HG02885 (cell line): Measurements from ENCODE around the gene NAV2.

Experiments
- ATAC-seq: cut with Tn5 transposase; IDR thresholded peaks from one replicate; pipeline ENCODE4 v1.9.1; 2021; ENCODE audit warnings: mild to moderate bottlenecking; ENCODE audit not compliant: unreplicated experiment, poor library complexity

Gene NAV2

DNA sequence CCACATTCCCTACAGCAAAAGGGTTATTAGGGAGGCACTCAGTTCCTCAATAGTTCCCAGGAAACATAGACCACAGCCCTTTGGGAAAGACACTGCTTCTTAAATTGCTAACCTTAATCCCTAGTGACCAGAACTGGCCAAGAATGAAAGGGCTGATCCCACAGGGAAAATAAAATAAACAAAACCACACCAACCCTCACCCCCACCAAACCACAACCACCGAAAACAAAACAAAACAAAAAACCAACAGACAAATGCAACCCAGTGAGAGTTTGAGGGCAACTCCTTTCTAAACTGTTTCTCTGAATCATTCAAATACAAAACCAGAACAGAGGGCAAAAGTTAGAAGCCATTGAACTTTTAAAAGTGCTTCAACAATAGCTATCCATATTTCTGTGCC is 57.2 kb downstream of the NAV2 start:
- ATAC-seq = no peak

DNA sequence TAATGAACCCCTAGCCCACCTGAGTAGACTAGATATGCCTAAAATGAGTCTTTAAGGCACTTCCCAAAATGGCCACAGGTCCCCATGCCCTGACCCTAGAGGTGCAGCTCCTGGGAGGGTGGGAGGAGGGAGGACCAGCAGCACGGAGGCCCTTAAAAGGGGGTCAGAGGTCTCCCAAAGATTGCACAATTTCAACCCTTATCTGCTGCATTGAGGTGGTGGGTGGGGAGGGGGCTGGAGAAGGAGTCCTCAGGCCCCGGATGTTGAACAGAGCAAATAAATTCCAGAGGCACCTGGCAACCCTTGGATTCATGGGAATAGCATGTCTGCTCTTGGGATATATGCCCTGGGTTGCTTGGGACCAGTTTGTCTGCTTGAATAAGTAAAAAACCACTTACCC is 57.6 kb downstream of the NAV2 start:
- no peak for ATAC-seq

DNA sequence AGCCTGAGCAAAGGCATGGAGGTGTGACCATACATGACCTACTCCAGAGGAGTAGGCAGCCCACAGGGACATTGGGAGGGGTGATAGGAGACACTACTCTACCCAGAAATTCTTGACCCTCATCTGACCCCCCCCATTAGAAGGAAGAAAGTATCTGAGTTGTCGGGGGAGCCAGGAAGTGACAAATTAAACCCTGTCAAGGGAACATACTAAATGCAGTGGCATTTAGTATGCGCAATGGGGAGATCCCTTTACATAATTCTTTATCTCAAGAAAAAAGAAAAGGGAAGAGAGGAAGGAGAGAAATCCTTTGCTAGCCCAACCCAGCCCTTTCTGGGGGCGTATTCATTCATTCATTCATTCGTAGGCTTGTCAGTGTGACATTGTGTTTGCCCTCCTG is 58.8 kb downstream of the NAV2 start:
- no peak for ATAC-seq

DNA sequence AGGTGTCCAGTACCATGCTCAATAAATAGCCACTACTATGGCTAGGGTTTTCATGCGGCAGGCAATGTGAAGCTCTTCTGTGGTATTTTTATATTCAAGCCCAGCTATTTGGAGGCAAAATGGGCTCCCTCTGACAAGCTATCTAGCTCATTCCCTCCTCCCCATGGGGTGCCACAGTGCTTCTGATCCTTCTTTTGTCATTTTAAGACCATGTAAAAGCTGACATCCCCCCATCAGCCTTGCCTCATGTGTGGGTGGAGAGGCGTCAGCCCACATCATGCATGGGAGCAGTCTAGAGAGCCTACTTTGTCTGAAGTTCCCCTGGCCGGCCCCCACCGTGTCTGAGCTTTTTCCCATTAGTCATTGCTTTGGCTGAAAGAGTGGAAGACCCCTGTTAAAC is 59.8 kb downstream of the NAV2 start:
- ATAC-seq = no peak

DNA sequence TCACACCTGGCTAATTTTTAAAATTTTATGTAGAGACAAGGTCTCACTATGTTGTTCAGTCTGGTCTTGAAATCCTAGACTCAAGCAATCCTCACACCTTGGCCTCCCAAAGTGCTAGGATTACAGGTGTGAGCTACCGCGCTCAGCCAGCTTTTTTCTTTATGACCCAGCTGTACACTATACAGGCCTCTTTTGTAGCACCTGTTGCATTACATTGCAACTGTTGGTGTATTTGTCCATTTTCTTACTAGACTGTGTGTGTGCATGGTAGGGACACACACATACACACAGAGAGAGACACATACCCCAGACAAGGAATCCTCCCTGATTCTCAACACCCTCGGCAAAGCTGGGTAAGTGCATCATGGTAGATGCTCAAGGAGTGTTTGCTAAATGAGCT is 61.7 kb downstream of the NAV2 start:
- ATAC-seq = no peak

DNA sequence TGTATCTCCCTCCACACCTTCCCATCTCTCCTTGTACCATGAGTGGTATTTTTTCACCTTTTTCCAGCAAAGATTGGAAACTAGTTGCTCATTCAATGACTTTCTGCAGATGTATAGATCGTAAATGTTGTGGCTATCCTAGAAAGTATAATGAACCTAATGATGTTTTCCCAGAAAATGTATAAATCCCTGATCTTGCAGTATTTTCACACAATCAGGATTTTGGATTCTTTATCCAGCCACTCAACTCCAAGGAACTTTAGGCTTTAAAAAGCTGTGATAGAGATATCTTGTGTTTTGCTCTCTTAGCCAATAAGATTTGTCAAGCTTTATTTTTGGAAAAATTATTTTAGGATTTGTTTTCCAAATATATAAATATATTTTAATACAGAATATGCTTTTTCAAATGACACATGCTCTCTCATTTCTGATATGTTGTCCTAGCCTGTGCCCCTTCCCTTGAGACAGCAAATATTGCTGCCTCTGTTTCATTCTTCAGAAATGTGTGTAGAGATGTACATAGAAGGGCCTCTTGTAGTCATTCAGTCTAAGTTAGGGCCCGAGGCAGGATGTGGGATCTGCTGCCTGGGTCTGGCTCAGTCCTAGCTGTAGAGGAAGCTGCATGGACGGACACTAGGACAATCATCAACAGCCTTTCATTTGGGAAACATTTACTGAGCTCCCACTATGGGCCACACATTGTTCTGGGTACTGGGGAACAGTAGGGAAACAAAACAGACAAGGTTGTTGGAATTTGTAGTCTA is 62.4 kb downstream of the NAV2 start:
- ATAC-seq = no peak

DNA sequence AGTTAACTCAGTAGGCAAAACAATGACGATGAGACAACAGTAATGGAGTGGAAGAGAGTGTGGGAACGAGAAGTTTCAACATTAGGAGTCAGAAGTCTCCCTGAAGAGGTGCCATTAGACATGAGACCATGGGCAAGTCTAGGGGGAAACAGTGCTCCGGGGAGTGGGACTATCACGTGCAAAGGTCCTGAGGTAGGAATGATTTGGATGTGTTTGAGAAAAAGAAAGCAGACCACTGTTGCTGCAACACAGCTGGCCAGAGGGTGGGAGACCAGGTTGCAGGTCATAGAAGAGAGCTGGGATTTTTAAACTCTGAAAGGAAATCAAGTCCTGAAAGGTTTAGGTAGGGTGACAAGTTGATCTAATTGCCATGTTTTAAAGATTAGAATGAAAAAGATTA is 63.0 kb downstream of the NAV2 start:
- ATAC-seq = no peak

DNA sequence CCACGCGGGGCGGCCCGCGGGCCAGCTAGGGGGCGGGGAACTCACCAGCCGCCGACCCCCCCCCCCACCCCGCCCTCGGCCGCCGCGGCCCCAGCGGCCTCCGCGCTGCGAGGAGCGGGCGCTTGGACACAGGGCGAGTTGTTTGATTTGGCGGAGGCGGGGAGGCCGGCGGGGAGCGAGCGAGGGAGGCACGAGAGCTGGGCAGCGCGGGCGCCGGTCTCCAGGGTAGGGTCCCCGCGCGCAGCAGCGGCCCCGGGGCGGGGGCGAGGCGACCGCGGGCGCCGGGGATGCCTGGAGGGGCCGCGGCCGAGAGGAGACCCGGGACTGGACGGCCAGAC is 64.4 kb downstream of the NAV2 start:
- ATAC-seq = peak; percentile 37

DNA sequence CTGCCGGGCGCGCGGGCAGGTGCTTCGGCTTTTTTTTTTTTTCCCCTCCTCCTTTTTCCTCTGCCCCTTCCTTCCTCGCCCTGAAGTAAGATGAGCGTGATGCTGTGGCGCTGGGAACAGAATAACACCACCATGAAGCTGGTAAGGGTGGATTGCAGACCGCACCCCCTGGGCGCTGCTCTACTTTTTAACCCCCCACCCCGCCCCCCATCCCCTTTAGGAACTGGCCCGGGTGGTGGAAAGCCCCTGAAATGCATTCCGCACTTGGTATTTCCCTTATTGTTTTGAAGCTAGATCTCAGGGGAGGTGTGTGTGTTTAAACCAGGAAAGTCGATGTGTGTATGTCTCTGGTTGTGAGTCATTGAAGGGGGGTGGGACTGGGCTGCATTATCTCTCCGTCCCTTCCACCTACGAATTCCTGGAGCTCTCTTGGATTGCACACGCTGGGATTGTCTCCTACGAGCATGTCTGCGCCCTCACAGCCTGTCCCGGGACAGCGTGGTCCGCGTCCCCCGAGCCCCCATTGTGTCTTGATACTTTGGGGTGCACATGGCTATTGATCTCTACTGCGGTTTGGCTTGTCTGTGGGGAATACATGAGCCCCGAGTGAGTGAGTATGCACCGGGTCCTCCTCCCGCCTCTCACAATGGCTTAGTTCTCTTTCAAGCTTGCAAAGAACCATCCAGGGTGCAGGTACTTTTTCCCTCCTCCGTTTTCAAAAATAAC is 64.9 kb downstream of the NAV2 start:
- peak; percentile 77 for ATAC-seq

DNA sequence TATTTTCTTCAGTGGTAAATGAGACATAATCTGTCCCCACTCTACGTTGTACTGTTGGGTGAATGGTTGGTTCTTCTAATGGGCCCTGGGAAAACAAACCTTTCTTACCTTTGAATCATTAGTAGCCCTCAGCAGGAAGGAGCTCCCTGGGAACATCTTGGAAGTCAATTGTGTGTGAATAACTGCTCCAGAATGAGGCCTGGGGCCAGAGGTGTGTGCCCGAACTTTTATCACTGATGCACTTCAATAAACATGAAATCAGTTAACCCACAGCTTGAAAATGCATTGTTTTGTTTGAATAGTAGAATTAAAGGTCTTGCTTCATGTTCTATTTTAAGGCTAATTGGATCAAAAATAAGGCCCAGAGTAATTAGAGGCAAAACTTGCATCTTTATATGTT is 67.1 kb downstream of the NAV2 start:
- ATAC-seq = no peak

DNA sequence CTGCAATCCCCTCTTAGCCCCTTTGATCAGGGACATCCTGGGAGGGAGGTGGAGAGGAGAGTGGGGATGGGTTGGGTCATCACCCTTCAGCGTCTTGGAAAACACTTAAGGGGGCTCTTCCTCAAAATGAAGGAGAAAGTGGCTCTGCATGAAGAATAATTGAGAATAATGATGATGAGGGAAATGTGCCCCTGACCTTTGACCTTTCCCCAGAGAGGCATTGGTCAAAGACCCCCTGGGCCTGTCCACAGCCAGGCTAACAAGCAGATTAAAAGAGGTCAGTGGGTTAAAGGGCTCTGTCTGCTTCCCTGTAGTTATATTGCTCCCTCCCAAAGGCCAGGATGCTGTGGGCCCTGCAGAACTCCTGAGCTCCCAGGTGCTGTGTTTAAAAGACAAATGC is 68.7 kb downstream of the NAV2 start:
- ATAC-seq = no peak

DNA sequence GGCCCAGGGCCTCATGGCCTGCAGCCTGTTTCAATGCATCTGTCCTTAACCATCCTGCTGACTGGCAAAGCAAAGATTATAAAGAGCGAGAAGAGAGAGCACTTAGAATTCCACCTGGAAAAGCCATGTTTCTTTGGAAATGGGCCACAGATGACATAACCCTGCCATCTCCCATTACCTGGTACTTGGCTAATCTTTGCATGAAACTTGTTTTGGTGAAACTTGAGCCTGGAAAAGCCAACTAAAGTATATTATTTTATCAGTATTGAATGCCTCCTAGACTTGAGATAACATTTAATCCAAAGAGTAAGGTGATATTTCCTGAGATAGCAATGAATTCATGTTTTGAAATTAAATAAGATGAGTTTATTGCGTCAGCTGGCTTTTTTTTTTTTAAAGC is 72.6 kb downstream of the NAV2 start:
- ATAC-seq = no peak

DNA sequence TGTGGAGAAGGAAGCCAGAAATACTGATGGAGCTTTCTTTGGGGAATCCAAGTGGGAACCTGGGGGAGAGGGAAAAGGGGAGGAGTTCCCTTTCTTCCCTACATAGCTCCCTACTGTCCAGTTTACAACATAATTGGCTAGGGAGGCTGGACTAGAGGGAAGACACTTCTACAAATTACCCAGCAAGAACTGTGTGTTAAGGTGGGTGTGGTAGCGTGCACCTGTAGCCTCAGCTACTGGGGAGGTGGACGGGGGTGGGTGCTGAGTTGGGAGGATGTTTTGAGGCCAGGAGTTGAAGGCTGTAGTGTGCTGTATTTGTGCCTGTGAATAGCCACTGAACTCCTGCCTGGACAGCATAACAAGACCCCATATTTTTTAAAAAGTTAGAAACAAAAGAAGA is 74.0 kb downstream of the NAV2 start:
- ATAC-seq = no peak

DNA sequence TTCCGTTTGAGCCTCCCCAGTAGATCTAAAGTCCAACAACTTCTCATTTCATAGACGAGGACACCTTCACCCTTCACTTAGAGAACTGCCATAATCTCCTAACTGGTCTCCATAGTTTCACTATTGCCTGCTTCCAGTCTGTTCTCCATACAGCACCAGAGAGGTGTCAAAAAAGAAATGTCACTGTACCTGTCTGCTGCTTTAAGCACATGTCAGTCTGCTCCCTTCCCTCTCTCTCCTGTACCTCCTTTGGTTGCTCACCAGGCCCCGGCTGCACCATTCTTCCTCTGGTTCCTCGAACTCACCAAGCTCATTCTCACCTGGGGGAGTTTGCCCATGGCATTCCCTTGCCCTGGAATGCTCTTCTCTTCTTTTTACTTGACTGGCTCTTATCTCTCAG is 75.8 kb downstream of the NAV2 start:
- ATAC-seq = no peak

DNA sequence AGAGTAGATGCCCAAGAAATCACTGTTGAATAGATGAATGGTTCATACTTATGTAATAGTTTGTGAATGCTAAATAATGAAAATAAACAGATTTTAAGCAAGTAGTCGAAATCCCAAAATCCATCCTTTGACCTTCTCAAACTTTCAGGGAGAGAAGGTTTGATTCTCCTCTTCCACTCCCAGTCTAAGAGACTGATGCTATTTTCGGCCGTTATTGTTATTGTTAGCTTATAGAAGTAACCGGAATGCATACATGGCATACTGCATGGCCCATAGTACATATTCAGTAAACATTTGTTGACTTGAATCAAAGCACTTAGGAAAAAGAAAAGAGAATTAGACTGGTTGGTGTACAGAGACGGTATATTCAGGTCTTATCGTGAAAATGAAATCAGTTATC is 76.6 kb downstream of the NAV2 start:
- ATAC-seq = no peak

DNA sequence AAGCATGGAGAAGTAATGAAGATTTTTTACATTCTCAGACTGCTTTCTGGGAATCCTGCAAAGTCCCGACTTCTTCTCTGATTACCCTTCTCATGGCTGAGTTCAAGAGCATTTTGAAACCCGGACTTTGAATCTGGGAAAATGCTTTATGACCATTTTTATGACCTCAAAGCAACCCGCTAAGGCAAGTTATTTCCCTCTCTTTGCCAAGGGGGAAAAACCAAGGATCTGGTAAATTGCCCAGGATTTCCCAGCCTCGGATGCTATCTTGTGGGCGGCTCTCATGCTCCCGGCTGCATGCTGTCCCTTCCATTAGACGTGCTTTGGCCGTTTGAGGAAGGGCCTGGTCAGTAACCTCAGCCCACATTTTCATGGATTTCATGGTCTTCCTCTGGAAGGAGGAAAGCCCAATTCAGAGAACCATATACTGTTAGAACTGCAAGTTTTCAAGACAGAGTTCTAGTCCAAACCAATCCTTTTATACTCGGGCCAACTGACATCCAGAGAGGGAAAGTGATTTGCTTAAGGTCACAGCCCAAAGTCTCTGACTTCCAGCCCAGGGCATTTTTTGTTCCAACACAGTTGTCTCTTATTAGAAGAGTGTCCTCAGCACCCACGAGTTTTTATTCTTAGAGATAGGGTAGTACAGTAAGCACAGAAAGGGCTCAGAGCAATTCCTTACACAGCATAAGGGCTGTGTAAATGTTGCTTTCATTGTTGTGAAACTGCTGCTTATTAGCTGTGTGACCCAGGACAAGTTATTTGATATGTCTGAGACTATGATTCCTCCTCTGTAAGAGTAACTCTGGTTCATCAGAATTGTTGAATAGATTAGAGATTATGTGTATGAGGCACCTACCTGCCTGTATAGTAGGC is 77.4 kb downstream of the NAV2 start:
- ATAC-seq = no peak

DNA sequence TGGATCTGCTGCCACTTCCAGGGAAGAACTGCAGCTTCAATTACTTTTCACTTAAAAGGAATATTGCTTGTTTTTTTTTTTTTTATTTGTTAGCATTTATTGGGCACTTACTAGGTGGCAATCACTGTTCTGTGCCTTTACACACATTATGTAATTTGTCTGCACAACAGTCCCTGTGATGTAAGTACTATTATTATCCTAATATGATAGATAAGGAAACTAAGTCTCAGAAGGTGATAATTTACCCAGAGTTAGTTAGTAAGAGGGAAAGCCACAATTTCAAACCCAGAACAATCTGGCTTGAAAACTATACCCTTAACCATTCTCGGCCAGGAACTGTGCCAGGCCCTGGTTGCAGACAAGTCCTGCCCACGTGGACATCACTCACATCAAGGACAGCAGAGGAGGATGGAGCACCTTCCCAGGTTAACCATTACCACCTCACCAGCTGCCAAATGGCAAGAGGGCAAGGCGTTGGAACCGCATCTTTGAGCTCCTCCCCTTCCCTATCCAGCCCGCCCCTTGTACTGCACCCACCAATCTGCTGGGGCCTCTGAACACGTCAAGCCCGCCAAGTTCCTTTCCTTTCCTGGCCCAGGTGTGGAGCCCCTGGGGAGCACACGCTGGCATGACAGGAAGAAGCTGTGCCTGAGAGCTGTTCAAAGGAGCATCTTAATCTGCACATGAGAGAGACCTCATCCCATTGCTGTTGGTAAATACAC is 78.4 kb downstream of the NAV2 start:
- peak; percentile 70 for ATAC-seq

DNA sequence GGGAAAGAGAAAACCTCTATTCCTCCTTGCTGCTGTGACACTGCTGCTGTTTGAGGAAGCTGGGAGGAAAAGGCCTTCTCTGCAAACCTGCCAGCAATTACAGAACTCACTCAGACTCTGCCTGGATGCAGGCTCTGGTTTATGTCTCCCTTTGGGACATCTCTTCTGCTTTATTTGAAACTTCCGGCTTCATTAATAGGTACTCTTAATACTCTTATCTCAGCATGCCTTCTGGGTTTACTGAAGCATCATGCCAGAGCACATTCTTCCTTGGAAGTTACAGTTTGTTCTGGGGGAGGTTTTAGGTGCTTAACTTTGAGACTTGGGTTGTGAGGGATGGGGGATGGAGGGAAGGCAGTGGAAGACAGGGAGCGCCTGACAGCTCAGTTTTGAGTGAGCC is 79.9 kb downstream of the NAV2 start:
- ATAC-seq = no peak

DNA sequence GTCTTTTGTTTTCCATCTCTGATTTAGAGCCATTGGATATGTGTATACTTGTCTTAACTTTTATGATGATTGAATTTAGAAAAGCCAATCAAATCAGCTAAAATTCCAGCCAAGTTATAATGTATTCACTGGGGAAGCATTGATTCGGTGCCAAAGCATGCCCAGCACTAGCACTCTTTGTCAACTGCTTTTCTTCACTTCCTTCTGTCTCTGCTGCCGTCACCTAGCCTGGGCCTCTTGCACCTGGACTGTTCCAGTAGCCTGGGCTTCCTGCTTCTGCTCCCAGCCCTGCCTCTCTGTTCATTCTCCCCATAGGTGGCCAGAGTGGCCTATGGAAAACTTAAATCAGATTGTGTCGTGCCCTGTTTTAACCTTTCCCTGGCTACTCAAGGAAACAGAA is 80.7 kb downstream of the NAV2 start:
- no peak for ATAC-seq

DNA sequence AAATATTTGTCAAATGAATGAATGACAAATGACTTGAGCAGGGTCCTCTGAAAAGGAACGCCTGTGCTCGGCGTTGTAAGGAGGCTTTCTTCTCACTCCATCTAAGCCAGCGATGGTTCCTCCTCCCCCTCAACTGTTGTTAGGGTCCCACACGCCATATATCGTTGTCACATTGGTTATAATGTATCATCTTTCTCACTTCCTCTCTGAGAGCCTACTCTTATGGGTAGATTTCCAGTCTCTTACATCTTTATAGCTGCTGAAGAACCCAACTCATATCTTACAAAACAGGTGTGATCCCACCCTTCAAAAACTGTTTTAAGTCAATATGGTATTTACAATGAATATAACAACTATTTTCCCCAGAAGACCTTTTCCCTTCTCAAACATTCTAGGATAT is 81.5 kb downstream of the NAV2 start:
- no peak for ATAC-seq

DNA sequence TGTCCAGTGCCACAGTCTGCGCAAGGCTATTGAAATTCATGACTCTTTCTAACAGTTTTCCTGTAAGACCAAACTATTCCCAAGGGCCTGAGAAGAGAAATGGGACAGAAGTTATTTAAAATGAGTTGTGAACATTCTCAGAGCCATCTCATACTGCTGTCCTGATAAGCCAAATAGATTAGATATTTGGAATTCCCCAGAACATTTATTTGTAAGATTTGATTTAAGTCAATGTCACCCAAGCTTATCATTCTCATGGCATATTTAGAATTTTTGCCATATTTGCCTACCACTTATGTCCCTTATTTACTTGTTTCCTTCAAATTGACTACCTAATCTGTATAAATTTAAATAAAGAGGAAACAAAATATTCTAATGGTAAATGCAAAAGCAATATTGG is 82.4 kb downstream of the NAV2 start:
- ATAC-seq = no peak
